Measurements from ENCODE around the gene EIF4A2. TPM values are rescaled to one million over a fixed set of nuclear protein-coding genes. Genes with fewer than 3 reads are reported as not detected.

EIF4A2 gene
- total RNA-seq, 4 donors from 2014 or later = 146 to 550 (median 353) TPM

DNA sequence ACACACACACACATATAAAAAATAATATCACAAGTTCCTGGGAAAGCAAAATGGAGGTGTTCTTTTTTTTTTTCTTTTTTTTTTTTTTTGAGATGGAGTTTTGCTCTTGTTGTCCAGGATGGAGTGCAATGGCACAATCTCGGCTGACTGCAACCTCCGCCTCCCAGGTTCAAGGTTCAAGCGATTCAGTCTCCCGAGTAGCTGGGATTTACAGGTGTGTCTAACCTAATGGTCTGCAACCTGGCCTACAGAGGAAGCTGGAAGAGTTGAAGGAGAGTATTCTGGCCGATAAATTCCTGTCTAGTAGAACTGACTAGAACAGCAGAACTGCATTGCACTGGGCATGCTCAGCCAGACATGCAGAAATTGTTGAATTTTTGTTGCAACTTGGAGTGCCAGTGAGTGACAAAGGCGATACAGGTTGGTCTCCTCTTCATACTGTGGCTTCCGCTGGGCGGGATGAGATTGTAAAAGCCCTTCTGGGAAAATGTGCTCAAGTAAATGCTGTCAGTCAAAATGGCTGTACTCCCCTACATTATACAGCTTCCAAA, 22.4 kb upstream of the EIF4A2 start:
- Histone ChIP-seq H3K4me1 (no peaks in the 10 kb centered on the region), H3K4me3 (no peak overlapping the region), H3K27me3 (no peaks in the 10 kb centered on the region), H3K27ac (no peak overlapping the region), H3K9me3 (no peaks in the 10 kb centered on the region), H3K36me3 (no peaks in the 10 kb centered on the region)
- intact Hi-C loops (cut with DNase I; ENCODE audit: low total_unique reads) (no loop called here), in situ Hi-C loops (cut with MboI; ENCODE audit: low pct_ligation_motif_present in 1 of 4, low pct_unique_long_range_greater_than_20kb in 1 of 4, low sequenced_read_pairs in 3 of 4) (no loop called here)
- no peak for TF ChIP-seq POLR2AphosphoS5 (IDR thresholded peaks at IDR 0.05)
- no peak for TF ChIP-seq EP300 (IDR thresholded peaks at IDR 0.05; ENCODE audit: low read depth)
- TF ChIP-seq, protein P1, sequence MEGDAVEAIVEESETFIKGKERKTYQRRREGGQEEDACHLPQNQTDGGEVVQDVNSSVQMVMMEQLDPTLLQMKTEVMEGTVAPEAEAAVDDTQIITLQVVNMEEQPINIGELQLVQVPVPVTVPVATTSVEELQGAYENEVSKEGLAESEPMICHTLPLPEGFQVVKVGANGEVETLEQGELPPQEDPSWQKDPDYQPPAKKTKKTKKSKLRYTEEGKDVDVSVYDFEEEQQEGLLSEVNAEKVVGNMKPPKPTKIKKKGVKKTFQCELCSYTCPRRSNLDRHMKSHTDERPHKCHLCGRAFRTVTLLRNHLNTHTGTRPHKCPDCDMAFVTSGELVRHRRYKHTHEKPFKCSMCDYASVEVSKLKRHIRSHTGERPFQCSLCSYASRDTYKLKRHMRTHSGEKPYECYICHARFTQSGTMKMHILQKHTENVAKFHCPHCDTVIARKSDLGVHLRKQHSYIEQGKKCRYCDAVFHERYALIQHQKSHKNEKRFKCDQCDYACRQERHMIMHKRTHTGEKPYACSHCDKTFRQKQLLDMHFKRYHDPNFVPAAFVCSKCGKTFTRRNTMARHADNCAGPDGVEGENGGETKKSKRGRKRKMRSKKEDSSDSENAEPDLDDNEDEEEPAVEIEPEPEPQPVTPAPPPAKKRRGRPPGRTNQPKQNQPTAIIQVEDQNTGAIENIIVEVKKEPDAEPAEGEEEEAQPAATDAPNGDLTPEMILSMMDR (IDR thresholded peaks at IDR 0.05) = no peak
- no peak for TF ChIP-seq POLR2A (IDR thresholded peaks at IDR 0.05)
- no peak for DNase-seq
- 86% methylated on average over 8 of the region's 8 CpGs; no CpG with 5 or more reads in 1 of the 2 donors for WGBS, 2 donors (ENCODE audit: low coverage in 1 of 2)

DNA sequence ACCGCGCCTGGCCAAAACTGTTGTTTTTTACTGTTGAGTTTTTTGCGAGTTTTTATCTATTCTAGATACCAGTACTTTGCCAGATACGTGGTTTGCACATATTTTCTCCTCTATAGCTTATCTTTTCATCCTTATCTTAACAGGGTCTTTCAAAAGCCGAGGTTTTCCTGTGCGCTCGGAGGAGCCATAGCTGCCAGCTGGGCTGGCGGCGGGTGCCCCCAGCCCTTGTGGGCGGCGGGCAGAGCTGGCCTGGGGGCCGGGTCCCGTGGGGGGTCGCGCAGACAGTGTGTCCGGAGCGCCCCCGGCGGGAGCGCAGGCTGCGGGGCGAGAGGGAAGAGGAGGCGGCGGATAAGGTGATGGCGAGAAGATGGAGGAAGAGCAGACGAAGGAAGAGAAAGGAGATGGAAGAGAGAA, 11.1 kb upstream of the EIF4A2 start:
- DNase-seq = no peak
- Histone ChIP-seq H3K4me3 (peak overlapping the region; percentile 22 to 62 (median 42)), H3K4me1 (peaks cover 0 to 14% (median 7%) of the 10 kb centered on the region in 4 donors), H3K9me3 (no peaks in the 10 kb centered on the region), H3K27ac (peak overlapping the region; percentile 38 to 70 (median 66)), H3K27me3 (peaks cover 4% of the 10 kb centered on the region), H3K36me3 (no peaks in the 10 kb centered on the region)
- WGBS, 2 donors (ENCODE audit: low coverage in 1 of 2) = 22 to 23% methylated on average over 5 to 26 of the region's 26 CpGs
- in situ Hi-C loops (cut with MboI; ENCODE audit: low pct_ligation_motif_present in 1 of 4, low pct_unique_long_range_greater_than_20kb in 1 of 4, low sequenced_read_pairs in 3 of 4) (no loop called here), intact Hi-C loops (cut with DNase I; ENCODE audit: low total_unique reads) (no loop called here)
- TF ChIP-seq EP300 (IDR thresholded peaks at IDR 0.05; ENCODE audit: low read depth) (no peak), POLR2A (IDR thresholded peaks at IDR 0.05) (no peak), POLR2AphosphoS5 (IDR thresholded peaks at IDR 0.05) (no peak)
- TF ChIP-seq, protein P1 (IDR thresholded peaks at IDR 0.05) = no peak

DNA sequence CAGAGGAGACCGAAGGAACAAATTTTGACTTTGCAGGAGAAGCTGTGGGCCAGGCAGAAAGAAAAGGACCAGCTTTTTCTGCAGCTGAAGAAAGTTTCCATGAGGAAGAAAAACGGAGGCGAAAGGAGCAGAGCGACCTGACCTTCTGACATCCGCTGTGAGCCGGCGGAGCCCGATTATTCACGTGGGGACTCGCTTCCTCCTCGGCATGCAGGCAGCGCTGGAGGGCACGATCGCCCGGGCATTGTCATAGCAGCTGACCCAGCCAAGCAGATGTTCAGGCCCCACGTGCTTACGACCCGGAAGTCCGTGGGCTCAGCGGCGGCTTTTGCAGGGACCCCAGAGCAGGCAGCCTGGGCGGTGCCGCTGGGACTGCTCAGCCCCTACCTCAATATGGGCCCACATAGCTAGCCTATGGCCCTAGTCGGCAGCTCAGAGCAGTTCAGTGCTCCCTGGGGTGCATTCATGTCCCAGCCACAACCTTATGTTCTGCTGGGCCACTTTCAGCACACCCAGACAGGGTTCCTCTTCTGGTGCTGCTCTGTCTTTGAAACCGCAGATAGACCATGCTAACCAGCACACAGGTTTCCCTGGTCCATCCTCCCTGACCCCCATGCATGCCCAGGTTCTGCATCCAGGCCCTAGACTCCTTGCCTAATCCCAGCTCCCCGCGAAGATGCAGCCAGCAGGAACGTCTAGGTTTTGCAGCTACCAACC, 10.5 kb upstream of the EIF4A2 start:
- in situ Hi-C loops (cut with MboI; ENCODE audit: low pct_ligation_motif_present in 1 of 4, low pct_unique_long_range_greater_than_20kb in 1 of 4, low sequenced_read_pairs in 3 of 4) = no loop called here
- Histone ChIP-seq H3K27ac (peak overlapping the region; percentile 38 to 70 (median 66)), H3K27me3 (peaks cover 4% of the 10 kb centered on the region), H3K4me1 (peaks cover 0 to 14% (median 7%) of the 10 kb centered on the region in 4 donors), H3K9me3 (no peaks in the 10 kb centered on the region), H3K36me3 (no peaks in the 10 kb centered on the region), H3K4me3 (peak overlapping the region; percentile 22 to 62 (median 42))
- TF ChIP-seq, protein P1 (IDR thresholded peaks at IDR 0.05) = no peak
- TF ChIP-seq POLR2AphosphoS5 (IDR thresholded peaks at IDR 0.05) (peak in 2 of 3 donors; percentile 39 to 50), POLR2A (IDR thresholded peaks at IDR 0.05) (no peak), EP300 (IDR thresholded peaks at IDR 0.05; ENCODE audit: low read depth) (no peak)
- peak; percentile 79 for DNase-seq
- intact Hi-C loops (cut with DNase I; ENCODE audit: low total_unique reads) = no loop called here
- 8 to 27% methylated on average over 7 to 28 of the region's 28 CpGs for WGBS, 2 donors (ENCODE audit: low coverage in 1 of 2)

DNA sequence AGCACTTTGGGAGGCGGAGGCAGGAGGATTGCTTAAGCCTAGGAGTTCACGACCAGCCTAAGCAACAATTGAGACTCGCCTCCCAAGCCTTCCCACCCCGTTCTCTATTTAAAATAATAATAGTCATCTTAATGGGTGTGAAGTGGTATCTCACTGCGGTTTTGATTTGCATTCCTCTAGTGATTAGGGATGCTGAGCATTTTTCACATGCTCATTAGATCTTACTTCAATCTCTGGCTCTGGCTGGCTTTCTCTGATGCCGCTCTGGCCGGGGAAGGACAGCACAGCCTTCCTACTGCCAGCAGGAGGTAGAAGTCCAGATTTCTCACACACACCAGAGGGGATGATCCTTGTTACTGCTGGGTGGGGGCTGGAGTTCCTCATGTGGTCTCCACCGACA, 7.4 kb upstream of the EIF4A2 start:
- TF ChIP-seq POLR2AphosphoS5 (IDR thresholded peaks at IDR 0.05) = no peak
- no peak for TF ChIP-seq EP300 (IDR thresholded peaks at IDR 0.05; ENCODE audit: low read depth)
- TF ChIP-seq, protein P1 (IDR thresholded peaks at IDR 0.05) = no peak
- no peak for TF ChIP-seq POLR2A (IDR thresholded peaks at IDR 0.05)
- DNase-seq = no peak
- in situ Hi-C loops (cut with MboI; ENCODE audit: low pct_ligation_motif_present in 1 of 4, low pct_unique_long_range_greater_than_20kb in 1 of 4, low sequenced_read_pairs in 3 of 4) = loop anchor here in 1 of 4 donors (25.0 kb wide), 1 partner anchor 664 kb away; the partner anchor contains the start of gene ETV5
- Histone ChIP-seq H3K36me3 (no peaks in the 10 kb centered on the region), H3K4me3 (no peak overlapping the region), H3K9me3 (no peaks in the 10 kb centered on the region), H3K27ac (no peak overlapping the region), H3K27me3 (peaks cover 4% of the 10 kb centered on the region), H3K4me1 (peaks cover 0 to 14% (median 7%) of the 10 kb centered on the region in 4 donors)
- WGBS, 2 donors (ENCODE audit: low coverage in 1 of 2) = 69 to 100% methylated on average over 1 to 8 of the region's 8 CpGs
- intact Hi-C loops (cut with DNase I; ENCODE audit: low total_unique reads) = no loop called here
